ENCODE measurements around the gene FAM234B.
A peak's percentile ranks its signal among the peaks of the same experiment; 100 is the strongest.

Gene FAM234B

GRCh38 chr12:13093191-13093847 is 49.1 kb downstream of the FAM234B start:
- DNase-seq (ENCODE audit: low spot score) = peak; percentile 64

GRCh38 chr12:13093848-13094220 is 49.7 kb downstream of the FAM234B start:
- no peak for DNase-seq (ENCODE audit: low spot score)

GRCh38 chr12:13094367-13094766 is 50.2 kb downstream of the FAM234B start:
- DNase-seq (ENCODE audit: low spot score) = no peak

- peak; percentile 75 for DNase-seq (ENCODE audit: low spot score)
Measured at GRCh38 chr12:13095266-13095995, 51.2 kb downstream of the FAM234B start.

- no peak for DNase-seq (ENCODE audit: low spot score)
Measured at GRCh38 chr12:13097491-13098011, 53.4 kb downstream of the FAM234B start.

- DNase-seq (ENCODE audit: low spot score) = no peak
Measured at GRCh38 chr12:13099066-13099843, 55.1 kb downstream of the FAM234B start.

GRCh38 chr12:13099844-13100604 is 55.8 kb downstream of the FAM234B start:
- no peak for DNase-seq (ENCODE audit: low spot score)

GRCh38 chr12:13100605-13100881 is 56.4 kb downstream of the FAM234B start:
- no peak for DNase-seq (ENCODE audit: low spot score)

- peak; percentile 92 for DNase-seq (ENCODE audit: low spot score)
Measured at GRCh38 chr12:13100882-13101769, 56.9 kb downstream of the FAM234B start.

- no peak for DNase-seq (ENCODE audit: low spot score)
Measured at GRCh38 chr12:13101821-13102375, 57.7 kb downstream of the FAM234B start.

- no peak for DNase-seq (ENCODE audit: low spot score)
Measured at GRCh38 chr12:13102461-13103195, 58.4 kb downstream of the FAM234B start.

- DNase-seq (ENCODE audit: low spot score) = no peak
Measured at GRCh38 chr12:13103391-13104033, 59.3 kb downstream of the FAM234B start, which contains the start of gene GSG1. TSS of gene GSG1 (minus strand) at chr12:13103667. CDS start at chr12:13103512, 155 bp downstream.

- DNase-seq (ENCODE audit: low spot score) = no peak
Measured at GRCh38 chr12:13104409-13104808, 60.2 kb downstream of the FAM234B start.

GRCh38 chr12:13105781-13106180 is 61.6 kb downstream of the FAM234B start:
- DNase-seq (ENCODE audit: low spot score) = no peak

- DNase-seq (ENCODE audit: low spot score) = no peak
Measured at GRCh38 chr12:13106666-13107065, 62.5 kb downstream of the FAM234B start.

- DNase-seq (ENCODE audit: low spot score) = no peak
Measured at GRCh38 chr12:13112968-13113367, 68.8 kb downstream of the FAM234B start.

GRCh38 chr12:13114251-13115052 is 70.3 kb downstream of the FAM234B start:
- no peak for DNase-seq (ENCODE audit: low spot score)

GRCh38 chr12:13116259-13116658 is 72.1 kb downstream of the FAM234B start:
- DNase-seq (ENCODE audit: low spot score) = no peak

- no peak for DNase-seq (ENCODE audit: low spot score)
Measured at GRCh38 chr12:13117029-13117428, 72.8 kb downstream of the FAM234B start.

Measured in D341Med (cell line).